Kidney epithelial cell (primary cell): ENCODE results near the gene RALGAPB. TPM values are rescaled to one million over a fixed set of nuclear protein-coding genes. Genes with fewer than 3 reads are reported as not detected.

Experiments used
- DNase-seq: peaks from one replicate; pipeline ENCODE4 v3.0.0-alpha.2; 2010; ENCODE audit warnings: low read depth
- H3K27me3 ChIP-seq: 2 replicates; pipeline ENCODE4 v1.6.0; 2011; ENCODE audit warnings: low read length; ENCODE audit not compliant: control insufficient read depth, insufficient read depth
- H3K36me3 ChIP-seq: 2 replicates; pipeline ENCODE4 v1.5.1; 2011; ENCODE audit warnings: low read length; ENCODE audit not compliant: control insufficient read depth, insufficient read depth
- H3K4me3 ChIP-seq: 2 replicates; pipeline ENCODE4 v1.5.1; 2011; ENCODE audit warnings: low read depth, mild to moderate bottlenecking, control low read depth, low read length
- total RNA-seq: library from RNA; depleted of rRNA; stranded (reverse); fragments of >200 nt; gene quantifications from 2 replicates; pipeline ENCODE4 v1.2.3, GENCODE V29; 2015
- TF ChIP-seq, protein P1 (sequence below): IDR thresholded peaks from 2 replicates; pipeline ENCODE4 v1.5.1; 2011; ENCODE audit warnings: mild to moderate bottlenecking, moderate library complexity, low read length, control low read depth, inconsistent platforms; ENCODE audit not compliant: insufficient read depth, poor library complexity, severe bottlenecking

Gene RALGAPB
- total RNA-seq, 1 donor from 2014 or later: 35.1 TPM

DNA sequence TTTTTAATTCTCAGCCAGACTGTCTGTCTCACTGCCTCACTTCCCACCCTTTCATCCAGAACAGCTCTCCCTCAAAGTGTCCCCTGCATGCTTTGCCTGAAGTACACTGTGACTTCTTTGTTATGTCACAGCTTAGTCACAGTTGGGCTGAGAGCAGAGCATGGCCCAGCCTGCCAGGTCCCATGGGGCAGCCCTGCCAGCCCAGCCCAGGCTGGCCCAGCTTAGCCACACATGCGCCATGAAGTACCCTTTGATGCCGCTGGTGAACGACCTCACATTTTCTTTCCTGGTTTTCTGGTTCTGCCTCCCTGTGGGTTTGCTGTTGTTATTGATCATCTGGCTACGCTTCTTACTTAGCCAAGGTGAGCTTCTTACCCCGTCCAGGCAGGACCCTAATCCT, 108.4 kb downstream of the RALGAPB start, which contains the start of gene ADIG:
TSS of gene ADIG (plus strand) at position 185 of the 400 bp plus-strand sequence. CDS start at position 239, 54 bp downstream.
- no peaks in the 10 kb centered on the region for H3K27me3 ChIP-seq
- H3K4me3 ChIP-seq: no peak within 1 kb of the TSS
- H3K36me3 ChIP-seq: no peaks in the 10 kb centered on the region
- TF ChIP-seq, protein P1, sequence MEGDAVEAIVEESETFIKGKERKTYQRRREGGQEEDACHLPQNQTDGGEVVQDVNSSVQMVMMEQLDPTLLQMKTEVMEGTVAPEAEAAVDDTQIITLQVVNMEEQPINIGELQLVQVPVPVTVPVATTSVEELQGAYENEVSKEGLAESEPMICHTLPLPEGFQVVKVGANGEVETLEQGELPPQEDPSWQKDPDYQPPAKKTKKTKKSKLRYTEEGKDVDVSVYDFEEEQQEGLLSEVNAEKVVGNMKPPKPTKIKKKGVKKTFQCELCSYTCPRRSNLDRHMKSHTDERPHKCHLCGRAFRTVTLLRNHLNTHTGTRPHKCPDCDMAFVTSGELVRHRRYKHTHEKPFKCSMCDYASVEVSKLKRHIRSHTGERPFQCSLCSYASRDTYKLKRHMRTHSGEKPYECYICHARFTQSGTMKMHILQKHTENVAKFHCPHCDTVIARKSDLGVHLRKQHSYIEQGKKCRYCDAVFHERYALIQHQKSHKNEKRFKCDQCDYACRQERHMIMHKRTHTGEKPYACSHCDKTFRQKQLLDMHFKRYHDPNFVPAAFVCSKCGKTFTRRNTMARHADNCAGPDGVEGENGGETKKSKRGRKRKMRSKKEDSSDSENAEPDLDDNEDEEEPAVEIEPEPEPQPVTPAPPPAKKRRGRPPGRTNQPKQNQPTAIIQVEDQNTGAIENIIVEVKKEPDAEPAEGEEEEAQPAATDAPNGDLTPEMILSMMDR: no peak
- DNase-seq: no peak

DNA sequence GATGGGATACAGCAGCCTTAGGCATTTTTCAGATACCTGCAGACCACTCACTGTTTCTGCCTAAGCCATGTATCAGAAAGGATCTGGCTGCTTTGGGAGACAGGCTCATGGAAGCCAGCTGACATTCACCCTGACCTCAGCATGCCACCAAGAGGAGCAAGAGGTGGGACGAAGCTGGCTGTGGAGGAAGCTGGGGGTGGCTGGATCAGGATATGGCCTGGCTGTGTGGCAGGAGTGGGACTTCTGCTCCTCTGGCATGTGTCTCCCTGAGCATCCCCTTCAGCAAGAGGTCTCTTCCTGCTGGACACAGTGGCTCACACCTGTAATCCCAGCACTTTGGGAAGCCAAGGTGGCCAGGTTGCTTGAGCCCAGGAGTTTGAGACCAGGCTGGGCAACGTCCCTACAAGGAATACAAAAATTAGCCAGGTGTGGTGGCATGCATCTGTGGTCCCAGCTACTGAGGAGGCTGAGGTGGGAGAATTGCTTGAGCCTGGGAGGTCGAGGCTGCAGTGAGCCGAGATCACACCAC, 109.3 kb downstream of the RALGAPB start:
- DNase-seq: no peak
- no peak overlapping the region for H3K4me3 ChIP-seq

DNA sequence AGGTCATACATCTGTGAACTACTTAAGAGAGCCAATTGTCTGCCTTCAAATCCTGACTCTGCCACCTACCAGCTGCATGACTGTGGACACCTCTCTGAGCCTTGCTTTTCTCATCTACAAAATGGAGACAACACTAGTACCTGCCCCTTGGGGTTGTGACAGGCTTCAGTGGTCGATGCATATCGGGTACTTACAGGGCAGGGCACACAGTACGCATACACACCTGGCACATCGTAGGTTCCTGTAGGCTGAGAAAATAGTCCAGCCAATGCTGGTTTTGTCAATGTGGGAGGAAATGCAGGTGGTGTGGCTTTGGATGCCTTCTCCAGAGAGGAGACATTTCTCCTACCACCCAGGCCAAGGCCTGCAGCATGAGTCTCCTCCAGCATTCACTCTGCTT, 110.7 kb downstream of the RALGAPB start:
- Histone ChIP-seq H3K27me3 (no peaks in the 10 kb centered on the region), H3K36me3 (no peaks in the 10 kb centered on the region), H3K4me3 (no peak overlapping the region)
- no peak for DNase-seq
- TF ChIP-seq, protein P1: no peak

More for the DNA sequence above, 109.3 kb downstream of the RALGAPB start:
- TF ChIP-seq, protein P1: no peak
- no peaks in the 10 kb centered on the region for H3K27me3 ChIP-seq
- H3K36me3 ChIP-seq: no peaks in the 10 kb centered on the region

DNA sequence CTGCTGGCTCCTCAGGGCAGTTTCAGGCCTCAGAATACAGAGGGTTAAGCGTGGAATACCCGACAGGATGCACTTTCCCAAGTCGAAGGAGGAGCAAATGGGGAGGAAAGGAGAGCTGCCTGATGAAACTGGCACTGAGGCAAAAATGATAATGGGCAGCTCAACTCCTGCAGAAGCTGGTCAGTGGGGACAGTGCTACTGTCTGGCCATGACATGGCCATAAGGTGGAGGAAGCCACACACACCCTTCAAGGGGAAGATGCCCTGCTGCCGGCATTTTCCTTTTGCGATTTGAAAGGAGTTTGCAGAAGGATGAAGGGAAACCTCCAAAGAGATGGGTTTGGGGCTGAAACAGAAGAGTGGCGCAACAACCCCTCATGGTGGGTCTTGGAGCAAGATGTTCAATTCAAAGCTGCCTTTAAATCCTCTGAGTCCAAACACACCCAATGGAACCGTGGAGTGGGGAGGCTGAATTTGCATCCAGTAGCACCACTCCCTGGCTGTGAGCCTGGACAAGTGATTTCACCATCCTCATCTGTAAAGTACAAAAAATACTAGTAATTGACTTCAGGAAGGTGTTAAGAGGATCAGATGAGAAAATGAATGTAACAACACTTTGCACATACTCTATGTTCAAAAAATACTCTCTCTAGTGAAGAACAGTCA, 111.6 kb downstream of the RALGAPB start:
- TF ChIP-seq, protein P1: no peak
- H3K36me3 ChIP-seq: no peaks in the 10 kb centered on the region
- H3K27me3 ChIP-seq: no peaks in the 10 kb centered on the region
- DNase-seq: no peak
- H3K4me3 ChIP-seq: no peak overlapping the region

DNA sequence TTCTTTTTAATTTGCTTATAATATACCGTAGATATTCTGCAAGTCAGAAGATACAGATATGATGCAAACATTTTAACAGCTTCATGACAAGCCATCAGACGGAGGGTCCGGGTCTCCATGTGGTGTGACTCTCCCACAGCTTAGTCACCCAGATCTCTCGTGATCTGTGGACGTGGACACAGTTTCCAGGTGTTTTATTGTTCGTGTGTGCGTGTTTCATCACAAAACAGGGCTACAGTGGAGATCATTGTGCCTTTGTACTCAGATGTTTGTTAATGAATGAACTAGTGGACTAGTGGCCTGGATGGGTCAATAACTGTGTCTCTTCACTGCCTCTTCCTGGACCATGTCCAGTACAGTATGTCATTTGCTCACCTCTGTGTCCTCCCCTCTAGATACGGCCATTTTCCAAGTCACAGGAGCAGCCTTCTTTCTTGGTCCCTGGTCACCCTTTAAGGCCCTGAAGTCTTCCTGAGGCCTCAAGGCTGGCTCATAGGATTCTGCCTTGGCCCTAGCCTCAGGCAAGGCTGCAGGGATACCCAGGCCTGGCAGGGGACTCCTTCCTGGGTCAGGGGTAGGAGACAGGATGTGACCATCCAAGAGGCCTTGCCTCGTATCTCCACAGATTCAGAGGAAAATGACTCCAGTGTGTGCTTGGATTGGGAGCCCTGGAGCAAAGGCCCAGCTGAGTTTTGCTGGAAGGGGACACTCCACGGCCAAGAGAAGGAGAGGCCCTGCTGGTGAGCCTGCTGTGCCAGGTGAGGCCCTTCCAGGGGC, 112.9 kb downstream of the RALGAPB start:
- TF ChIP-seq, protein P1: no peak
- Histone ChIP-seq H3K27me3 (no peaks in the 10 kb centered on the region), H3K36me3 (no peaks in the 10 kb centered on the region), H3K4me3 (no peak overlapping the region)
- no peak for DNase-seq
